ENCODE results near the gene FGFBP3. TPM values are rescaled to one million over a fixed set of nuclear protein-coding genes. Genes with fewer than 3 reads are reported as not detected.

FGFBP3 gene, protein sequence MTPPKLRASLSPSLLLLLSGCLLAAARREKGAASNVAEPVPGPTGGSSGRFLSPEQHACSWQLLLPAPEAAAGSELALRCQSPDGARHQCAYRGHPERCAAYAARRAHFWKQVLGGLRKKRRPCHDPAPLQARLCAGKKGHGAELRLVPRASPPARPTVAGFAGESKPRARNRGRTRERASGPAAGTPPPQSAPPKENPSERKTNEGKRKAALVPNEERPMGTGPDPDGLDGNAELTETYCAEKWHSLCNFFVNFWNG
- 0.72 and 1.2 TPM in 2 replicates for total RNA-seq

- peak; percentile 81 for DNase-seq (ENCODE audit: insufficient read length, low spot score, missing footprints)
- Histone ChIP-seq H3K79me2 (ENCODE audit: insufficient read depth, low read length) (no peaks in the 10 kb centered on the region), H3K4me1 (ENCODE audit: insufficient read depth, low read length) (peaks cover 6% of the 10 kb centered on the region), H3K27ac (ENCODE audit: low read depth, low read length) (no peak within 1 kb of the TSS), H4K20me1 (ENCODE audit: insufficient read depth, low read length) (no peaks in the 10 kb centered on the region), H3K27me3 (ENCODE audit: insufficient read depth, low read length) (peaks cover 3% of the 10 kb centered on the region), H3K4me3 (ENCODE audit: insufficient read depth, low read length) (peak within 1 kb of the TSS; percentile 84), H2AFZ (ENCODE audit: low read length) (peak within 1 kb of the TSS; percentile 91), H3K36me3 (ENCODE audit: insufficient read depth, low read length) (no peaks in the 10 kb centered on the region), H3K4me2 (ENCODE audit: insufficient read depth, low read length) (peak within 1 kb of the TSS; percentile 96), H3K9me3 (ENCODE audit: low read depth, low read length) (no peaks in the 10 kb centered on the region)
- no peak for TF ChIP-seq CTCF (IDR thresholded peaks at IDR 0.05; ENCODE audit: extremely low read depth, low read depth, low read length)
Observed at GRCh38 chr10:91909117-91909677, at the start of gene FGFBP3. FGFBP3 (minus strand) TSS chr10:91909486; CDS start chr10:91908969, 517 bp downstream.

GRCh38 chr10:91957091-91957490 is 47.8 kb upstream of the FGFBP3 start:
- H3K4me1 ChIP-seq (ENCODE audit: insufficient read depth, low read length) = no peaks in the 10 kb centered on the region
- no peak for DNase-seq (ENCODE audit: insufficient read length, low spot score, missing footprints)
- no peak for TF ChIP-seq CTCF (IDR thresholded peaks at IDR 0.05; ENCODE audit: extremely low read depth, low read depth, low read length)
- no peaks in the 10 kb centered on the region for H3K79me2 ChIP-seq (ENCODE audit: insufficient read depth, low read length)
- H3K27me3 ChIP-seq (ENCODE audit: insufficient read depth, low read length) = no peaks in the 10 kb centered on the region
- no peaks in the 10 kb centered on the region for H3K9me3 ChIP-seq (ENCODE audit: low read depth, low read length)
- H3K4me3 ChIP-seq (ENCODE audit: insufficient read depth, low read length) = no peak overlapping the region
- H4K20me1 ChIP-seq (ENCODE audit: insufficient read depth, low read length) = no peaks in the 10 kb centered on the region
- H2AFZ ChIP-seq (ENCODE audit: low read length) = no peak overlapping the region
- H3K36me3 ChIP-seq (ENCODE audit: insufficient read depth, low read length) = peaks cover 51% of the 10 kb centered on the region
- no peak overlapping the region for H3K4me2 ChIP-seq (ENCODE audit: insufficient read depth, low read length)
- no peak overlapping the region for H3K27ac ChIP-seq (ENCODE audit: low read depth, low read length)

- Histone ChIP-seq H3K9me3 (ENCODE audit: low read depth, low read length) (no peaks in the 10 kb centered on the region), H3K4me1 (ENCODE audit: insufficient read depth, low read length) (no peaks in the 10 kb centered on the region), H4K20me1 (ENCODE audit: insufficient read depth, low read length) (no peaks in the 10 kb centered on the region), H3K79me2 (ENCODE audit: insufficient read depth, low read length) (no peaks in the 10 kb centered on the region), H3K36me3 (ENCODE audit: insufficient read depth, low read length) (peaks cover 45% of the 10 kb centered on the region), H3K4me3 (ENCODE audit: insufficient read depth, low read length) (no peak overlapping the region), H3K27ac (ENCODE audit: low read depth, low read length) (no peak overlapping the region), H3K4me2 (ENCODE audit: insufficient read depth, low read length) (no peak overlapping the region), H2AFZ (ENCODE audit: low read length) (no peak overlapping the region), H3K27me3 (ENCODE audit: insufficient read depth, low read length) (no peaks in the 10 kb centered on the region)
- TF ChIP-seq CTCF (IDR thresholded peaks at IDR 0.05; ENCODE audit: extremely low read depth, low read depth, low read length) = no peak
- no peak for DNase-seq (ENCODE audit: insufficient read length, low spot score, missing footprints)
Observed at GRCh38 chr10:91955114-91955513, 45.8 kb upstream of the FGFBP3 start.

- Histone ChIP-seq H3K4me2 (ENCODE audit: insufficient read depth, low read length) (no peak overlapping the region), H3K4me3 (ENCODE audit: insufficient read depth, low read length) (no peak overlapping the region), H3K79me2 (ENCODE audit: insufficient read depth, low read length) (peaks cover 10% of the 10 kb centered on the region), H3K27me3 (ENCODE audit: insufficient read depth, low read length) (no peaks in the 10 kb centered on the region), H3K36me3 (ENCODE audit: insufficient read depth, low read length) (peaks cover 38% of the 10 kb centered on the region), H3K4me1 (ENCODE audit: insufficient read depth, low read length) (no peaks in the 10 kb centered on the region), H3K9me3 (ENCODE audit: low read depth, low read length) (no peaks in the 10 kb centered on the region), H3K27ac (ENCODE audit: low read depth, low read length) (no peak overlapping the region), H2AFZ (ENCODE audit: low read length) (no peak overlapping the region), H4K20me1 (ENCODE audit: insufficient read depth, low read length) (no peaks in the 10 kb centered on the region)
- TF ChIP-seq CTCF (IDR thresholded peaks at IDR 0.05; ENCODE audit: extremely low read depth, low read depth, low read length) = no peak
- DNase-seq (ENCODE audit: insufficient read length, low spot score, missing footprints) = no peak
Observed at GRCh38 chr10:91953600-91954160, 44.4 kb upstream of the FGFBP3 start.
